ENCODE results near the gene ZNF766.
A peak's percentile ranks its signal among the peaks of the same experiment; 100 is the strongest.
"Not testable (repeated sequence)": the region's sequence is repeated elsewhere in the genome, so short reads cannot be mapped to it uniquely, and the experiment has no call there.

The ZNF766 gene

GRCh38 chr19:52336117-52336790 lies 66.9 kb downstream of the ZNF766 start, which contains the start of gene ZNF610:
Gene ZNF610 (plus strand): TSS chr19:52336243. CDS start chr19:52349173, 12,930 bp downstream.
- H3K9ac ChIP-seq (ENCODE audit: low read depth, low read length): peak within 1 kb of the TSS; percentile 97
- peak within 1 kb of the TSS; percentile 88 to 95 for H3K4me3 ChIP-seq (ENCODE audit: low read depth in 1 of 2, low read length in 2 of 2)
- peak; percentile 96 for DNase-seq
- peak within 1 kb of the TSS; percentile 95 for H2AFZ ChIP-seq (ENCODE audit: low read depth, low read length)
- peaks cover 15% of the 10 kb centered on the region for H3K9me3 ChIP-seq (ENCODE audit: insufficient read depth, low read length, severe bottlenecking)
- peak within 1 kb of the TSS; percentile 84 for H3K4me2 ChIP-seq (ENCODE audit: insufficient read depth, low read length)
- H4K20me1 ChIP-seq (ENCODE audit: insufficient read depth, low read length): no peaks in the 10 kb centered on the region
- peak within 1 kb of the TSS; percentile 89 for H3K27ac ChIP-seq (ENCODE audit: low read length)
- peaks cover 25% of the 10 kb centered on the region for H3K79me2 ChIP-seq (ENCODE audit: insufficient read depth, low read length)
- peaks cover 12% of the 10 kb centered on the region for H3K36me3 ChIP-seq (ENCODE audit: insufficient read depth, low read length)
- H3K4me1 ChIP-seq (ENCODE audit: insufficient read depth, low read length): peaks cover 18% of the 10 kb centered on the region
- H3K27me3 ChIP-seq (ENCODE audit: insufficient read depth, low read length, poor library complexity): no peaks in the 10 kb centered on the region
- peak; percentile 91 for ATAC-seq (ENCODE audit: insufficient read depth, low read depth)
- no peak for TF ChIP-seq CTCF (IDR thresholded peaks at IDR 0.05; ENCODE audit: borderline replicate concordance, extremely low read depth, low read length, poor library complexity, severe bottlenecking)
- TF ChIP-seq EZH2 (IDR thresholded peaks at IDR 0.05; ENCODE audit: borderline replicate concordance, low read depth, low read length, severe bottlenecking): no peak

DNA sequence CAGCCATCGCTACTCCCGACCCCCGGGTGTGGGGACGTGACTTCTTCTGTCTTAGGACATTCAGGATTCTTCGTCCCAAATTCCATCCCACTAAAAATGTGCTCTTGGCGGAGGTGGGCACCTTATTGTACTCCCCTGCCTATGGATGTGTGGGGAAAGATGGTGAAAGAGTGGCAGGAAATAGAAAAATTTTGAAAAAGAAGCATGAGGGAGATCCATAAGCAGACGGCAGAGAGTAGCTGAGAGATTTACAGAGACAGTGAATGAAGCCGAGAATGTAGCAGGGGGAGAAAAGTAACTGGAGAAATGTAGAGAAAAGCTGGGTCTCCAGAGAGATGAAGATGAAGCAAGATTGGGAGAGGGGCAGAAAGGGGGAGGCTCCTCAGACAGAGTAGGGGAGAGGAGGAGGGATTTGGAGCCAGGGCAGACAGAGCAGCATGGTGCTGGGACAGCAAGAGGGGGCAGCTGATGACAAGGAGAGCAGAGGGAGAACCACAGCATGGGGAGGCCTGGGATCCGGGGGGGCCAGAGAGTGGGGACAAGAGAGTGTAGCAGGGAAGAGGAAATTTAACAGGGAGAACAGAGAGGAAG lies 67.5 kb downstream of the ZNF766 start:
- Histone ChIP-seq H3K4me2 (ENCODE audit: insufficient read depth, low read length) (peak overlapping the region; percentile 84), H3K27ac (ENCODE audit: low read length) (peak overlapping the region; percentile 89), H3K4me1 (ENCODE audit: insufficient read depth, low read length) (peaks cover 18% of the 10 kb centered on the region), H3K79me2 (ENCODE audit: insufficient read depth, low read length) (peaks cover 25% of the 10 kb centered on the region), H3K27me3 (ENCODE audit: insufficient read depth, low read length, poor library complexity) (no peaks in the 10 kb centered on the region), H2AFZ (ENCODE audit: low read depth, low read length) (peak overlapping the region; percentile 95), H4K20me1 (ENCODE audit: insufficient read depth, low read length) (no peaks in the 10 kb centered on the region), H3K9me3 (ENCODE audit: insufficient read depth, low read length, severe bottlenecking) (peaks cover 9% of the 10 kb centered on the region), H3K9ac (ENCODE audit: low read depth, low read length) (peak overlapping the region; percentile 97), H3K36me3 (ENCODE audit: insufficient read depth, low read length) (peaks cover 12% of the 10 kb centered on the region), H3K4me3 (ENCODE audit: low read depth in 1 of 2, low read length in 2 of 2) (peak overlapping the region; percentile 88 to 95)
- ATAC-seq (ENCODE audit: insufficient read depth, low read depth) (peak; percentile 51), DNase-seq (peak; percentile 54)
- TF ChIP-seq EZH2 (IDR thresholded peaks at IDR 0.05; ENCODE audit: borderline replicate concordance, low read depth, low read length, severe bottlenecking) (no peak), CTCF (IDR thresholded peaks at IDR 0.05; ENCODE audit: borderline replicate concordance, extremely low read depth, low read length, poor library complexity, severe bottlenecking) (peak; percentile 5)

DNA sequence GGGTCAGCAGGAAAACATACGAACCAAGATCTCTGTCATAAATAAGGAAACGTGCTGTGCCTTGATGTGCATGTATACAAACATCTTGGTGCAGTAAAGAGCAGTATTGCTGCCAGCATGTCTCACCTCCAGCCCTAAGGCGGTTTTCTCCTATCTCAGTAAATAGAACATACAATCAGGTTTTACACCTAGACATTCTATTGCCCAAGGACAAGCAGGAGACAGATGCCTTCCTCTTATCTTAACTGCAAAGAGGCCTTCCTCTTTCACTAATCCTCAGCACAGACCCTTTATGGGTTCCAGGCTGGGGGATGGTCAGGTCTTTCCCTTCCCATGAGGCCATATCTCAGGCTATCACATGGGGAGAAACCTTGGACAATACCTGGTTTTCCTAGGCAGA lies 69.6 kb downstream of the ZNF766 start:
- H3K9ac ChIP-seq (ENCODE audit: low read depth, low read length); H4K20me1 ChIP-seq (ENCODE audit: insufficient read depth, low read length); H2AFZ ChIP-seq (ENCODE audit: low read depth, low read length); DNase-seq; H3K27ac ChIP-seq (ENCODE audit: low read length); H3K4me3 ChIP-seq (ENCODE audit: low read depth in 1 of 2, low read length in 2 of 2); H3K9me3 ChIP-seq (ENCODE audit: insufficient read depth, low read length, severe bottlenecking); H3K27me3 ChIP-seq (ENCODE audit: insufficient read depth, low read length, poor library complexity); H3K4me2 ChIP-seq (ENCODE audit: insufficient read depth, low read length); ATAC-seq (ENCODE audit: insufficient read depth, low read depth): not testable (repeated sequence)
- Histone ChIP-seq H3K4me1 (ENCODE audit: insufficient read depth, low read length) (peaks cover 18% of the 10 kb centered on the region), H3K36me3 (ENCODE audit: insufficient read depth, low read length) (peaks cover 12% of the 10 kb centered on the region), H3K79me2 (ENCODE audit: insufficient read depth, low read length) (peaks cover 25% of the 10 kb centered on the region)

DNA sequence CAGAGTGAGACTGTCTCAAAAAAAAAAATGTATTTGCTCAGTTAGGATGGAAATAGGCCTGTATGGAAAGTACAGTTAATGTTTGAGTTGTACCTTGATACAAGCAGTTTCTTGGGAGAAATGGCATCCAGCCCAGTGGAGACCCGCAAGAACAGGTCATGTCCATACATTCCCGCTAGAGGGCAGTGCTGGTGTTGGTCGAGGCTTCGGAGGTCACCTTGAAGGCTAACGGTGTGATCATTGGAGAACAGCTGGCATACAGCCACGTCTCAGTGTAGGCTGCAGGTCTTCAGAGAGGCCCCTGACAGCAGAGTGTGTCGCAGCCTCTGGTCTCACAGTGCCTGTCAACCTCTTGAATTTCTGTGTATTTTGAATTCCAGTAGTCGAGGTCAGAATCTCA lies 74.2 kb downstream of the ZNF766 start:
- H3K4me1 ChIP-seq (ENCODE audit: insufficient read depth, low read length): no peaks in the 10 kb centered on the region
- no peak overlapping the region for H2AFZ ChIP-seq (ENCODE audit: low read depth, low read length)
- no peaks in the 10 kb centered on the region for H3K9me3 ChIP-seq (ENCODE audit: insufficient read depth, low read length, severe bottlenecking)
- H4K20me1 ChIP-seq (ENCODE audit: insufficient read depth, low read length): no peaks in the 10 kb centered on the region
- H3K27me3 ChIP-seq (ENCODE audit: insufficient read depth, low read length, poor library complexity): no peaks in the 10 kb centered on the region
- H3K36me3 ChIP-seq (ENCODE audit: insufficient read depth, low read length): peaks cover 20% of the 10 kb centered on the region
- H3K27ac ChIP-seq (ENCODE audit: low read length): no peak overlapping the region
- DNase-seq: peak; percentile 64
- H3K9ac ChIP-seq (ENCODE audit: low read depth, low read length): no peak overlapping the region
- no peak overlapping the region for H3K4me3 ChIP-seq (ENCODE audit: low read depth in 1 of 2, low read length in 2 of 2)
- H3K4me2 ChIP-seq (ENCODE audit: insufficient read depth, low read length): no peak overlapping the region
- ATAC-seq (ENCODE audit: insufficient read depth, low read depth): peak; percentile 75
- TF ChIP-seq CTCF (IDR thresholded peaks at IDR 0.05; ENCODE audit: borderline replicate concordance, extremely low read depth, low read length, poor library complexity, severe bottlenecking) (peak; percentile 73), EZH2 (IDR thresholded peaks at IDR 0.05; ENCODE audit: borderline replicate concordance, low read depth, low read length, severe bottlenecking) (no peak)
- no peaks in the 10 kb centered on the region; the same call in 1 of the 2 replicates for H3K79me2 ChIP-seq (ENCODE audit: insufficient read depth, low read length)
